Panc1 (cell line): Measurements from ENCODE around the gene ICA1. TPM values are rescaled to one million over a fixed set of nuclear protein-coding genes. Genes with fewer than 3 reads are reported as not detected.

Source experiments
- ATAC-seq: fragments of 200-7000 bp; cut with Tn5 transposase; 2 replicates; pipeline ENCODE4 v1.9.1; 2020; ENCODE audit warnings: mild to moderate bottlenecking, moderate library complexity
- BruUV-seq: library from RNA; stranded (reverse); fragments of 400-500 nt; replicated peaks from 2 replicates; lab custom pipeline; 2021; lab: Mats Ljungman, UMichigan
- CTCF ChIA-PET: fragments of 300-600 bp; sonication (Branson Sonifier 250); formaldehyde crosslinking; loops from one replicate; lab custom pipeline; 2022; ENCODE audit warnings: antibody characterized with exemption; lab: Charles Lee
- POLR2A ChIA-PET: fragments of 300-600 bp; sonication (Branson Sonifier 250); formaldehyde crosslinking; loops from one replicate; lab custom pipeline; 2022; ENCODE audit warnings: antibody characterized with exemption; lab: Charles Lee
- DNase-seq: peaks from one replicate; pipeline ENCODE4 v3.0.0-alpha.2; 2010; ENCODE audit warnings: low read depth, low spot score
- H3K27ac ChIP-seq: 2 replicates; pipeline ENCODE4 v1.5.1; 2011; ENCODE audit warnings: mild to moderate bottlenecking, low read length, inconsistent platforms
- H3K27me3 ChIP-seq: fragments of 200-500 bp; sonication (Bioruptor generic); 2 replicates; pipeline ENCODE4 v1.6.0; 2014; ENCODE audit warnings: low read length, inconsistent platforms; ENCODE audit not compliant: control insufficient read depth, insufficient read depth
- H3K36me3 ChIP-seq: fragments of 200-500 bp; sonication (Bioruptor generic); 2 replicates; pipeline ENCODE4 v1.5.1; 2014; ENCODE audit warnings: inconsistent platforms, mild to moderate bottlenecking, low read length, moderate library complexity; ENCODE audit not compliant: control insufficient read depth, insufficient read depth
- H3K4me1 ChIP-seq: 2 replicates; pipeline ENCODE4 v1.5.1; 2011; ENCODE audit warnings: inconsistent platforms, mild to moderate bottlenecking, low read length, moderate library complexity; ENCODE audit not compliant: control insufficient read depth, insufficient read depth
- H3K4me3 ChIP-seq, 2 experiments: 2 replicates each; pipeline ENCODE4 v1.5.1; 2011 to 2012; ENCODE audit warnings: low read depth in 2 of 2, low read length in 2 of 2, mild to moderate bottlenecking in 2 of 2, inconsistent platforms in 1 of 2, moderate library complexity in 1 of 2
- H3K9me3 ChIP-seq: fragments of 200-500 bp; sonication (Bioruptor generic); 2 replicates; pipeline ENCODE4 v1.5.1; 2014; ENCODE audit warnings: low read depth, mild to moderate bottlenecking, inconsistent platforms, low read length, moderate library complexity; ENCODE audit not compliant: control insufficient read depth, insufficient read depth
- CTCF ChIP-seq: fragments of 450-650 bp; IDR thresholded peaks from 2 replicates; pipeline ENCODE4 v1.5.1; 2017; ENCODE audit warnings: mild to moderate bottlenecking
- POLR2AphosphoS5 ChIP-seq: IDR thresholded peaks from 2 replicates; pipeline ENCODE4 v1.6.1; 2012; ENCODE audit warnings: mild to moderate bottlenecking, low read depth, low read length, moderate library complexity
- SIN3A ChIP-seq: IDR thresholded peaks from 2 replicates; pipeline ENCODE4 v1.6.1; 2012; ENCODE audit warnings: low read depth, mild to moderate bottlenecking, low read length, moderate library complexity, borderline replicate concordance; ENCODE audit not compliant: insufficient read depth
- TCF7L2 ChIP-seq: IDR thresholded peaks from 2 replicates; pipeline ENCODE4 v1.6.1; 2011; ENCODE audit warnings: mild to moderate bottlenecking, low read depth, low read length, inconsistent platforms
- in situ Hi-C: cut with HindIII; loops from 2 replicates; pipeline ENCODE4 v1.10.0; 2016; ENCODE audit warnings: low sequenced_read_pairs, low pct_unique_long_range_greater_than_20kb
- intact Hi-C: fragments of 100-400 bp; cut with micrococcal nuclease; formaldehyde crosslinking; loops from one replicate; pipeline ENCODE4 v1.10.0; 2022; ENCODE audit not compliant: unreplicated experiment
- total RNA-seq: library from RNA; stranded (reverse); gene quantifications from one replicate; pipeline ENCODE4 v1.2.1, GENCODE V29; 2021; ENCODE audit not compliant: unreplicated experiment
- TF ChIP-seq, protein P1 (sequence below), 2 experiments: IDR thresholded peaks; 2 replicates each; pipeline ENCODE4 v1.6.1; 2011 to 2012; ENCODE audit warnings: low read depth in 2 of 2, control low read depth in 1 of 2, low read length in 1 of 2, mild to moderate bottlenecking in 1 of 2, moderate library complexity in 1 of 2; ENCODE audit not compliant: insufficient read depth in 1 of 2

Gene ICA1
- total RNA-seq, 1 experiment from 2014 or later: 1.1 TPM

DNA sequence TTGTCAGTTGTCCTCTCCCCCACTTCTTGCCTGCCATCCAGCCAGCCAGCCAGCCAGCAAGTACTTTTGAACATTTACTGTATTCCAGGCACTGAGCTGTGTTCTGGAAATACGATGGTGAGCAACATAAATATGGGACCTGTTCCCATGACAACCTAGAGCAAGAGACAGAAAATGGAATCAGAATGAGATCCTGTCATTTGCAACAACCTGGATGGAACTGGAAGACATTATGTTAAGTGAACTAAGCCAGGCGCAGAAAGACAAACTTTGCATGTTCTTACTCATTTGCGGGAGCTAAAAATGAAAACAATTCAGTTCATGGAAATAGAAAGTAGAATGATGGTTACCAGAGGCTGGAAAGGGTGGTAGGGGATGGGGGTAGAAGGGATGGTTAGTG is 140.7 kb downstream of the ICA1 start:
- no TSS peak for BruUV-seq
- ATAC-seq (no peak), DNase-seq (no peak)
- peaks cover 12% of the 10 kb centered on the region for H3K27me3 ChIP-seq
- H3K9me3 ChIP-seq: no peaks in the 10 kb centered on the region
- no peak overlapping the region for H3K4me3 ChIP-seq
- H3K4me1 ChIP-seq: no peaks in the 10 kb centered on the region
- in situ Hi-C loops (no loop called here), intact Hi-C loops (no loop called here)
- H3K27ac ChIP-seq: no peak overlapping the region
- ChIA-PET POLR2A (no interaction called here), CTCF (no interaction called here)
- TF ChIP-seq POLR2AphosphoS5 (no peak), SIN3A (no peak), TCF7L2 (no peak), CTCF (no peak)
- TF ChIP-seq, protein P1, sequence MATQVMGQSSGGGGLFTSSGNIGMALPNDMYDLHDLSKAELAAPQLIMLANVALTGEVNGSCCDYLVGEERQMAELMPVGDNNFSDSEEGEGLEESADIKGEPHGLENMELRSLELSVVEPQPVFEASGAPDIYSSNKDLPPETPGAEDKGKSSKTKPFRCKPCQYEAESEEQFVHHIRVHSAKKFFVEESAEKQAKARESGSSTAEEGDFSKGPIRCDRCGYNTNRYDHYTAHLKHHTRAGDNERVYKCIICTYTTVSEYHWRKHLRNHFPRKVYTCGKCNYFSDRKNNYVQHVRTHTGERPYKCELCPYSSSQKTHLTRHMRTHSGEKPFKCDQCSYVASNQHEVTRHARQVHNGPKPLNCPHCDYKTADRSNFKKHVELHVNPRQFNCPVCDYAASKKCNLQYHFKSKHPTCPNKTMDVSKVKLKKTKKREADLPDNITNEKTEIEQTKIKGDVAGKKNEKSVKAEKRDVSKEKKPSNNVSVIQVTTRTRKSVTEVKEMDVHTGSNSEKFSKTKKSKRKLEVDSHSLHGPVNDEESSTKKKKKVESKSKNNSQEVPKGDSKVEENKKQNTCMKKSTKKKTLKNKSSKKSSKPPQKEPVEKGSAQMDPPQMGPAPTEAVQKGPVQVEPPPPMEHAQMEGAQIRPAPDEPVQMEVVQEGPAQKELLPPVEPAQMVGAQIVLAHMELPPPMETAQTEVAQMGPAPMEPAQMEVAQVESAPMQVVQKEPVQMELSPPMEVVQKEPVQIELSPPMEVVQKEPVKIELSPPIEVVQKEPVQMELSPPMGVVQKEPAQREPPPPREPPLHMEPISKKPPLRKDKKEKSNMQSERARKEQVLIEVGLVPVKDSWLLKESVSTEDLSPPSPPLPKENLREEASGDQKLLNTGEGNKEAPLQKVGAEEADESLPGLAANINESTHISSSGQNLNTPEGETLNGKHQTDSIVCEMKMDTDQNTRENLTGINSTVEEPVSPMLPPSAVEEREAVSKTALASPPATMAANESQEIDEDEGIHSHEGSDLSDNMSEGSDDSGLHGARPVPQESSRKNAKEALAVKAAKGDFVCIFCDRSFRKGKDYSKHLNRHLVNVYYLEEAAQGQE (IDR thresholded peaks at IDR 0.05; ENCODE audit: insufficient read depth in 1 of 2, low read depth in 2 of 2, low read length in 1 of 2): no peak
- H3K36me3 ChIP-seq: no peaks in the 10 kb centered on the region

- H3K27ac ChIP-seq: no peak overlapping the region
- intact Hi-C loops (no loop called here), in situ Hi-C loops (no loop called here)
- no peak for TF ChIP-seq SIN3A
- TF ChIP-seq POLR2AphosphoS5: no peak
- no peak for TF ChIP-seq TCF7L2
- TF ChIP-seq, protein P1 (IDR thresholded peaks at IDR 0.05; ENCODE audit: insufficient read depth in 1 of 2, low read depth in 2 of 2, low read length in 1 of 2): no peak
- no peak for TF ChIP-seq CTCF
- peaks cover 12% of the 10 kb centered on the region for H3K27me3 ChIP-seq
- no peak overlapping the region for H3K4me3 ChIP-seq
- DNase-seq (no peak), ATAC-seq (no peak)
- ChIA-PET POLR2A (no interaction called here), CTCF (no interaction called here)
- H3K36me3 ChIP-seq: no peaks in the 10 kb centered on the region
- no peaks in the 10 kb centered on the region for H3K9me3 ChIP-seq
- no TSS peak for BruUV-seq
- H3K4me1 ChIP-seq: no peaks in the 10 kb centered on the region
Measured at GRCh38 chr7:8120390-8121058, 141.4 kb downstream of the ICA1 start.
